Neural cell (in vitro differentiated cells): ENCODE data around the gene TRAPPC3. TPM values are rescaled to one million over a fixed set of nuclear protein-coding genes. Genes with fewer than 3 reads are reported as not detected.

Source experiments
- H2AFZ ChIP-seq: fragments of 200-600, 300-800 bp; sonication (generic), shearing (Covaris generic); 2 replicates; pipeline ENCODE4 v1.6.0; 2014; ENCODE audit warnings: low read depth, mild to moderate bottlenecking, antibody characterized with exemption, low read length, moderate library complexity
- H3F3A ChIP-seq: fragments of 200-600 bp; shearing (Covaris generic); 2 replicates; pipeline ENCODE4 v1.6.1; 2016; ENCODE audit warnings: mild to moderate bottlenecking, moderate library complexity, mixed read lengths, antibody characterized with exemption, low read length; ENCODE audit not compliant: insufficient read depth, poor library complexity, severe bottlenecking
- H3K27ac ChIP-seq: fragments of 200-600, 300-800 bp; sonication (generic), shearing (Covaris generic); 2 replicates; pipeline ENCODE4 v1.5.1; 2014; ENCODE audit warnings: mild to moderate bottlenecking, low read length, moderate library complexity
- H3K27me3 ChIP-seq: fragments of 300-800, 200-600 bp; sonication (generic), shearing (Covaris generic); 2 replicates; pipeline ENCODE4 v1.6.0; 2014; ENCODE audit warnings: mild to moderate bottlenecking, low read depth, low read length, moderate library complexity; ENCODE audit not compliant: insufficient read depth
- H3K36me3 ChIP-seq: fragments of 300-800, 200-600 bp; sonication (generic), shearing (Covaris generic); 2 replicates; pipeline ENCODE4 v1.5.1; 2014; ENCODE audit warnings: mild to moderate bottlenecking, antibody characterized with exemption, low read length, moderate library complexity; ENCODE audit not compliant: insufficient read depth
- H3K4me2 ChIP-seq: fragments of 300-800, 200-600 bp; sonication (generic), shearing (Covaris generic); 2 replicates; pipeline ENCODE4 v1.6.0; 2014; ENCODE audit warnings: mild to moderate bottlenecking, low read length
- H3K4me3 ChIP-seq: fragments of 300-800, 200-600 bp; sonication (generic), shearing (Covaris generic); 2 replicates; pipeline ENCODE4 v1.5.1; 2014; ENCODE audit warnings: mild to moderate bottlenecking, low read length, moderate library complexity
- H3K79me2 ChIP-seq: fragments of 200-600 bp; shearing (Covaris generic); replicated peaks from 2 replicates; pipeline ENCODE4 v1.6.0; 2014; ENCODE audit warnings: mild to moderate bottlenecking, low read length, moderate library complexity; ENCODE audit not compliant: insufficient read depth
- H3K9ac ChIP-seq: fragments of 300-800, 200-600 bp; sonication (generic), shearing (Covaris generic); 2 replicates; pipeline ENCODE4 v1.6.1; 2016; ENCODE audit warnings: mild to moderate bottlenecking, low read length, mixed read lengths
- H3K9me2 ChIP-seq: fragments of 200-600 bp; shearing (Covaris generic); 2 replicates; pipeline ENCODE4 v1.6.1; 2016; ENCODE audit warnings: mild to moderate bottlenecking, low read length, mixed read lengths; ENCODE audit not compliant: insufficient read depth
- H3K9me3 ChIP-seq: fragments of 200-600, 300-800 bp; sonication (generic), shearing (Covaris generic); 2 replicates; pipeline ENCODE4 v1.6.1; 2016; ENCODE audit warnings: mild to moderate bottlenecking, mixed run types, low read length, moderate library complexity, mixed read lengths
- H4K20me1 ChIP-seq: fragments of 200-600 bp; shearing (Covaris generic); 2 replicates; pipeline ENCODE4 v1.6.1; 2016; ENCODE audit warnings: mild to moderate bottlenecking, mixed run types; ENCODE audit not compliant: insufficient read depth
- CTCF ChIP-seq: fragments of 450-650 bp; IDR thresholded peaks from 2 replicates; pipeline ENCODE4 v1.5.1; 2014; ENCODE audit warnings: antibody characterized with exemption, mild to moderate bottlenecking, moderate library complexity; ENCODE audit not compliant: poor library complexity, severe bottlenecking
- EP300 ChIP-seq: fragments of 450-650 bp; conservative IDR thresholded peaks from 2 replicates; pipeline ENCODE4 v1.6.1; 2014; ENCODE audit warnings: antibody characterized with exemption, mild to moderate bottlenecking, moderate library complexity; ENCODE audit not compliant: poor library complexity, severe bottlenecking
- EZH2 ChIP-seq: fragments of 200-600, 300-800 bp; shearing (Covaris generic), sonication (generic); IDR thresholded peaks from 2 replicates; pipeline ENCODE4 v1.6.1; 2014; ENCODE audit warnings: antibody characterized with exemption, low read length, borderline replicate concordance, mild to moderate bottlenecking; ENCODE audit not compliant: insufficient read depth, poor library complexity, severe bottlenecking
- MXI1 ChIP-seq: fragments of 450-650 bp; conservative IDR thresholded peaks from 2 replicates; pipeline ENCODE4 v1.6.1; 2014; ENCODE audit warnings: antibody characterized with exemption, mild to moderate bottlenecking; ENCODE audit not compliant: poor library complexity, severe bottlenecking
- POLR2AphosphoS5 ChIP-seq: IDR thresholded peaks from 2 replicates; pipeline ENCODE4 v1.6.1; 2012
- RAD21 ChIP-seq: fragments of 450-650 bp; conservative IDR thresholded peaks from 2 replicates; pipeline ENCODE4 v1.6.1; 2014; ENCODE audit warnings: antibody characterized with exemption, mild to moderate bottlenecking, moderate library complexity
- REST ChIP-seq: IDR thresholded peaks from 2 replicates; pipeline ENCODE4 v1.6.1; 2012; ENCODE audit warnings: borderline replicate concordance
- SMC3 ChIP-seq: fragments of 450-650 bp; conservative IDR thresholded peaks from 2 replicates; pipeline ENCODE4 v1.6.1; 2014; ENCODE audit warnings: antibody characterized with exemption, mild to moderate bottlenecking, moderate library complexity; ENCODE audit not compliant: poor library complexity
- TAF1 ChIP-seq: IDR thresholded peaks from 2 replicates; pipeline ENCODE4 v1.6.1; 2012; ENCODE audit warnings: low read depth
- polyA plus RNA-seq: library from polyadenylated mRNA; depleted of rRNA; stranded (reverse); fragments of >200 nt; gene quantifications from 2 replicates; pipeline ENCODE4 v1.2.3, GENCODE V29; 2014

The TRAPPC3 gene
- polyA plus RNA-seq, 1 donor from 2014 or later: 278 TPM

- no peak overlapping the region for H2AFZ ChIP-seq
- TF ChIP-seq EZH2 (no peak), MXI1 (no peak), CTCF (no peak), EP300 (no peak), SMC3 (no peak), POLR2AphosphoS5 (no peak), REST (no peak), RAD21 (no peak)
- H3K27me3 ChIP-seq: no peaks in the 10 kb centered on the region
- H3K9ac ChIP-seq: no peak overlapping the region
- no peak overlapping the region for H3K4me3 ChIP-seq
- H3K9me2 ChIP-seq: no peaks in the 10 kb centered on the region
- H3K36me3 ChIP-seq: no peaks in the 10 kb centered on the region
- peaks cover 64% of the 10 kb centered on the region for H3K79me2 ChIP-seq
- no peak overlapping the region for H3K4me2 ChIP-seq
- H3K27ac ChIP-seq: no peak overlapping the region
- no peaks in the 10 kb centered on the region for H3K9me3 ChIP-seq
- peaks cover 16% of the 10 kb centered on the region for H4K20me1 ChIP-seq
- no peaks in the 10 kb centered on the region for H3F3A ChIP-seq
These were observed 17.9 kb upstream of the TRAPPC3 start for GRCh38 chr1:36166938-36167905.

- no peak overlapping the region for H3K27ac ChIP-seq
- no peak overlapping the region for H2AFZ ChIP-seq
- H3K4me3 ChIP-seq: no peak overlapping the region
- H3K4me2 ChIP-seq: no peak overlapping the region
- H3K9ac ChIP-seq: no peak overlapping the region
- no peaks in the 10 kb centered on the region for H3K27me3 ChIP-seq
- TF ChIP-seq EZH2 (no peak), TAF1 (no peak), RAD21 (no peak), EP300 (no peak), REST (no peak), CTCF (no peak), POLR2AphosphoS5 (no peak)
- H3K9me2 ChIP-seq: no peaks in the 10 kb centered on the region
- peaks cover 75% of the 10 kb centered on the region for H3K79me2 ChIP-seq
- no peaks in the 10 kb centered on the region for H3F3A ChIP-seq
- peaks cover 25% of the 10 kb centered on the region for H4K20me1 ChIP-seq
- H3K9me3 ChIP-seq: no peaks in the 10 kb centered on the region
- H3K36me3 ChIP-seq: no peaks in the 10 kb centered on the region
These were observed 16.9 kb upstream of the TRAPPC3 start for GRCh38 chr1:36166136-36166535.
